ENCODE data around the gene CEMIP. TPM values are rescaled to one million over a fixed set of nuclear protein-coding genes. Genes with fewer than 3 reads are reported as not detected.

The CEMIP gene
- total and polyA plus RNA-seq, 10 of the 15 experiments (the other 5 are each of a cell fraction or from before 2014, with no cell fraction given), result 0.01 to 0.44 (median 0.16) TPM; not detected in 6

DNA sequence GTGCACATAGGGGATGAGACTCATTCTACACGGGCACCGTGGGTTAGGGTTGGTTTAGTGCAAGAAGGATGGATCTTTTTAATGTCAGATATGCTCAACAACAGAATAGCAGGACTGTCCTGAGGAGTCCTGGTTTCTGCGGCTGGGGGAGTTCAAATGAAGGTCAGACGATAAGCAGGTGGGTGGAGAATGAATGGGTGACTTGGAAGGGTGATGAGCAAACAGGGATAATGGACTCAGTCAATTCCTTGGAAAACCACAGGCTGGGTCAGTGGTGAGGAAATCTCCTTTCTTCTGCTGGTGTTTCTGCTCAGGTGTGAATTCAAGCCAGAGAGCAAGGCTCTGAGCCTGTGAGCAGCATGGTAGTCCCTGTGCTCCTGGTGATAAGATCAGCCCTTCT, 150.5 kb downstream of the CEMIP start:
- no peak overlapping the region for H3K9ac ChIP-seq (ENCODE audit: control insufficient read depth, insufficient read depth, low read length)
- no peak for FAIRE-seq

More for the DNA sequence above, 150.5 kb downstream of the CEMIP start:
- ATAC-seq (no peak), DNase-seq (ENCODE audit: low read depth, low spot score) (no peak)
- Histone ChIP-seq H3K4me2 (ENCODE audit: control insufficient read depth, insufficient read depth) (no peak overlapping the region), H3K4me1 (ENCODE audit: control insufficient read depth, insufficient read depth, low read length) (no peaks in the 10 kb centered on the region), H3K9me3 (replicated peaks; ENCODE audit: control insufficient read depth, insufficient read depth, low read length) (no peaks in the 10 kb centered on the region), H3K36me3 (ENCODE audit: control insufficient read depth in 2 of 2, insufficient read depth in 2 of 2, low read length in 1 of 2) (no peaks in the 10 kb centered on the region), H3K4me3 (no peak overlapping the region), H3K27me3 (replicated peaks in 1 of 2; ENCODE audit: control insufficient read depth in 2 of 2, insufficient read depth in 2 of 2, low read length in 1 of 2) (no peaks in the 10 kb centered on the region; a peak in 1 of 4 replicates), H3K79me2 (ENCODE audit: control insufficient read depth, insufficient read depth, low read length) (no peaks in the 10 kb centered on the region), H3K27ac (ENCODE audit: control insufficient read depth, insufficient read depth) (no peak overlapping the region), H2AFZ (ENCODE audit: control insufficient read depth, low read depth, low read length) (no peak overlapping the region), H4K20me1 (ENCODE audit: control insufficient read depth, insufficient read depth) (no peaks in the 10 kb centered on the region)
- BruUV-seq (replicated peaks), result no TSS peak
- no peak for TF ChIP-seq RCOR1 (conservative IDR thresholded peaks at IDR 0.05; ENCODE audit: low read depth, low read length)
- TF ChIP-seq, protein P1, sequence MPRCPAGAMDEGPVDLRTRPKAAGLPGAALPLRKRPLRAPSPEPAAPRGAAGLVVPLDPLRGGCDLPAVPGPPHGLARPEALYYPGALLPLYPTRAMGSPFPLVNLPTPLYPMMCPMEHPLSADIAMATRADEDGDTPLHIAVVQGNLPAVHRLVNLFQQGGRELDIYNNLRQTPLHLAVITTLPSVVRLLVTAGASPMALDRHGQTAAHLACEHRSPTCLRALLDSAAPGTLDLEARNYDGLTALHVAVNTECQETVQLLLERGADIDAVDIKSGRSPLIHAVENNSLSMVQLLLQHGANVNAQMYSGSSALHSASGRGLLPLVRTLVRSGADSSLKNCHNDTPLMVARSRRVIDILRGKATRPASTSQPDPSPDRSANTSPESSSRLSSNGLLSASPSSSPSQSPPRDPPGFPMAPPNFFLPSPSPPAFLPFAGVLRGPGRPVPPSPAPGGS (IDR thresholded peaks at IDR 0.05; ENCODE audit: borderline replicate concordance, insufficient read depth, low read depth, low read length, poor library complexity, severe bottlenecking), result no peak
- TF ChIP-seq, protein P2, sequence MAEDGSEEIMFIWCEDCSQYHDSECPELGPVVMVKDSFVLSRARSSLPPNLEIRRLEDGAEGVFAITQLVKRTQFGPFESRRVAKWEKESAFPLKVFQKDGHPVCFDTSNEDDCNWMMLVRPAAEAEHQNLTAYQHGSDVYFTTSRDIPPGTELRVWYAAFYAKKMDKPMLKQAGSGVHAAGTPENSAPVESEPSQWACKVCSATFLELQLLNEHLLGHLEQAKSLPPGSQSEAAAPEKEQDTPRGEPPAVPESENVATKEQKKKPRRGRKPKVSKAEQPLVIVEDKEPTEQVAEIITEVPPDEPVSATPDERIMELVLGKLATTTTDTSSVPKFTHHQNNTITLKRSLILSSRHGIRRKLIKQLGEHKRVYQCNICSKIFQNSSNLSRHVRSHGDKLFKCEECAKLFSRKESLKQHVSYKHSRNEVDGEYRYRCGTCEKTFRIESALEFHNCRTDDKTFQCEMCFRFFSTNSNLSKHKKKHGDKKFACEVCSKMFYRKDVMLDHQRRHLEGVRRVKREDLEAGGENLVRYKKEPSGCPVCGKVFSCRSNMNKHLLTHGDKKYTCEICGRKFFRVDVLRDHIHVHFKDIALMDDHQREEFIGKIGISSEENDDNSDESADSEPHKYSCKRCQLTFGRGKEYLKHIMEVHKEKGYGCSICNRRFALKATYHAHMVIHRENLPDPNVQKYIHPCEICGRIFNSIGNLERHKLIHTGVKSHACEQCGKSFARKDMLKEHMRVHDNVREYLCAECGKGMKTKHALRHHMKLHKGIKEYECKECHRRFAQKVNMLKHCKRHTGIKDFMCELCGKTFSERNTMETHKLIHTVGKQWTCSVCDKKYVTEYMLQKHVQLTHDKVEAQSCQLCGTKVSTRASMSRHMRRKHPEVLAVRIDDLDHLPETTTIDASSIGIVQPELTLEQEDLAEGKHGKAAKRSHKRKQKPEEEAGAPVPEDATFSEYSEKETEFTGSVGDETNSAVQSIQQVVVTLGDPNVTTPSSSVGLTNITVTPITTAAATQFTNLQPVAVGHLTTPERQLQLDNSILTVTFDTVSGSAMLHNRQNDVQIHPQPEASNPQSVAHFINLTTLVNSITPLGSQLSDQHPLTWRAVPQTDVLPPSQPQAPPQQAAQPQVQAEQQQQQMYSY (CRISPR knock-in tag; IDR thresholded peaks at IDR 0.05), result no peak
- SMC1A ChIA-PET (ENCODE audit: uncharacterized antibody, unreplicated experiment), result no interaction called here
- WGBS (ENCODE audit: insufficient coverage, insufficient replicate concordance, low lambda C conversion rate, missing lambda C conversion rate), result 38% methylated on average over 4 of the region's 4 CpGs
- RAD21 ChIA-PET (ENCODE audit: unreplicated experiment), result no interaction called here
- in situ Hi-C loops (cut with MboI) (no loop called here), intact Hi-C loops (cut with micrococcal nuclease; ENCODE audit: unreplicated experiment) (no loop called here)
- CTCF ChIA-PET, result interaction anchor here (1.4 kb wide), 1 partner anchor 8 kb away, joined by 3 read pairs; no protein-coding TSS in a partner anchor
- POLR2A ChIA-PET, result no interaction called here

All from GM12878 (cell line).